Uterus (tissue), 4 donors: ENCODE measurements around the gene FAM24A. TPM values are rescaled to one million over a fixed set of nuclear protein-coding genes. Genes with fewer than 3 reads are reported as not detected.
"Not testable (repeated sequence)": the region's sequence is repeated elsewhere in the genome, so short reads cannot be mapped to it uniquely, and the experiment has no call there.

Experiments
- DNase-seq, 2 donors: peaks; one replicate each; pipeline ENCODE4 v3.0.0-alpha.2; 2019 to 2020
- H3K27ac ChIP-seq, 2 donors: fragments of 200-600 bp; sonication (generic); 1 replicate in 1 of 2; 2 replicates in 1 of 2; pipeline ENCODE4 v1.5.1; 2016 to 2018
- H3K27me3 ChIP-seq, 2 donors: fragments of 200-600 bp; sonication (generic); one replicate each; pipeline ENCODE4 v1.5.1; 2018 to 2019; ENCODE audit warnings: control low read depth in 1 of 2
- H3K36me3 ChIP-seq, 2 donors: fragments of 200-600 bp; sonication (generic); one replicate each; pipeline ENCODE4 v1.5.1; 2019; ENCODE audit warnings: control low read depth in 1 of 2
- H3K4me1 ChIP-seq, 2 donors: fragments of 200-600 bp; sonication (generic); one replicate each; pipeline ENCODE4 v1.5.1; 2018 to 2019; ENCODE audit warnings: control low read depth in 1 of 2
- H3K4me3 ChIP-seq, 2 donors: fragments of 200-600 bp; sonication (generic); 1 replicate in 1 of 2; 2 replicates in 1 of 2; pipeline ENCODE4 v1.5.1; 2018 to 2019; ENCODE audit warnings: mild to moderate bottlenecking in 1 of 2
- H3K9me3 ChIP-seq, 2 donors: fragments of 200-600 bp; sonication (generic); one replicate each; pipeline ENCODE4 v1.5.1; 2019; ENCODE audit warnings: control low read depth in 1 of 2
- POLR2A ChIP-seq, 2 donors: fragments of 450-650 bp; IDR thresholded peaks; one replicate each; pipeline ENCODE4 v1.6.1; 2016; ENCODE audit warnings: antibody characterized with exemption in 2 of 2, mild to moderate bottlenecking in 1 of 2, moderate library complexity in 1 of 2
- intact Hi-C: fragments of 100-400 bp; cut with DNase I; formaldehyde crosslinking; loops from one replicate; pipeline ENCODE4 v1.15.1; 2023; ENCODE audit warnings: low total_unique reads
- total RNA-seq, 4 donors: library from RNA; depleted of rRNA in 3 of 4; stranded (reverse); fragments of >200 nt in 3 of 4; gene quantifications; one replicate each; pipeline versions ENCODE4 v1.1.0 to v1.2.4, GENCODE V29; 2014 to 2023
- TF ChIP-seq, protein P1 (sequence below), 4 experiments: fragments of 200-600 bp in 2 of 4; fragments of 450-650 bp in 2 of 4; sonication (generic) in 2 of 4; IDR thresholded peaks; one replicate each; pipeline ENCODE4 v1.5.1; 2016 to 2019; ENCODE audit warnings: antibody characterized with exemption in 4 of 4, mild to moderate bottlenecking in 2 of 4, moderate library complexity in 1 of 4
- donor health status: DM: yes; HTN: yes; CAD: no.

FAM24A gene, protein sequence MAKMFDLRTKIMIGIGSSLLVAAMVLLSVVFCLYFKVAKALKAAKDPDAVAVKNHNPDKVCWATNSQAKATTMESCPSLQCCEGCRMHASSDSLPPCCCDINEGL
- not detected for total RNA-seq

DNA sequence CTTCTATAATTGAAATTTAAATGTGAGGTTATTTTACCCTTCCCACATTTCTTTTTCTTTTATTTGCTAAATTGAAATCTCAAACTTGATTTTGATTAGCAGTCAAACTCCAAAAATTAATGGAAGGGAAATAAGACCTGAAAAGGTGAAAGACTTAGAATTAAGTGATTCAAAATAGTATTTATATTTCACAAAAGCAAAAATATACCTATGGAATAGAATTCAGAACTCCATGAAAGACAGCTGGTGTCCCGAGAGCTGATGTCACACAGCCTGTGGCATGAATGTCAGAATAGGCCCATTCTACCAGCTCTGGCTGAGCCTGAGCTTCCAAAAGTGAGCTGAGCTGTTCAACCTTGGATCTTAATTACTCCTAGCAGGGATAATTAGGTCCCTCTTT, at the start of gene FAM24A:
Gene FAM24A (plus strand): TSS at position 301 of the 400 bp plus-strand sequence. CDS start 1,025 bp downstream, outside the sequence.
- H3K27ac ChIP-seq = no peak within 1 kb of the TSS
- intact Hi-C loops = no loop called here
- no peak for DNase-seq
- H3K36me3 ChIP-seq = no peaks in the 10 kb centered on the region
- TF ChIP-seq, protein P1, sequence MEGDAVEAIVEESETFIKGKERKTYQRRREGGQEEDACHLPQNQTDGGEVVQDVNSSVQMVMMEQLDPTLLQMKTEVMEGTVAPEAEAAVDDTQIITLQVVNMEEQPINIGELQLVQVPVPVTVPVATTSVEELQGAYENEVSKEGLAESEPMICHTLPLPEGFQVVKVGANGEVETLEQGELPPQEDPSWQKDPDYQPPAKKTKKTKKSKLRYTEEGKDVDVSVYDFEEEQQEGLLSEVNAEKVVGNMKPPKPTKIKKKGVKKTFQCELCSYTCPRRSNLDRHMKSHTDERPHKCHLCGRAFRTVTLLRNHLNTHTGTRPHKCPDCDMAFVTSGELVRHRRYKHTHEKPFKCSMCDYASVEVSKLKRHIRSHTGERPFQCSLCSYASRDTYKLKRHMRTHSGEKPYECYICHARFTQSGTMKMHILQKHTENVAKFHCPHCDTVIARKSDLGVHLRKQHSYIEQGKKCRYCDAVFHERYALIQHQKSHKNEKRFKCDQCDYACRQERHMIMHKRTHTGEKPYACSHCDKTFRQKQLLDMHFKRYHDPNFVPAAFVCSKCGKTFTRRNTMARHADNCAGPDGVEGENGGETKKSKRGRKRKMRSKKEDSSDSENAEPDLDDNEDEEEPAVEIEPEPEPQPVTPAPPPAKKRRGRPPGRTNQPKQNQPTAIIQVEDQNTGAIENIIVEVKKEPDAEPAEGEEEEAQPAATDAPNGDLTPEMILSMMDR (IDR thresholded peaks at IDR 0.05) = no peak
- no peak for TF ChIP-seq POLR2A (IDR thresholded peaks at IDR 0.05)
- H3K4me1 ChIP-seq = no peaks in the 10 kb centered on the region
- no peaks in the 10 kb centered on the region for H3K9me3 ChIP-seq
- H3K27me3 ChIP-seq = no peaks in the 10 kb centered on the region
- no peak within 1 kb of the TSS for H3K4me3 ChIP-seq

DNA sequence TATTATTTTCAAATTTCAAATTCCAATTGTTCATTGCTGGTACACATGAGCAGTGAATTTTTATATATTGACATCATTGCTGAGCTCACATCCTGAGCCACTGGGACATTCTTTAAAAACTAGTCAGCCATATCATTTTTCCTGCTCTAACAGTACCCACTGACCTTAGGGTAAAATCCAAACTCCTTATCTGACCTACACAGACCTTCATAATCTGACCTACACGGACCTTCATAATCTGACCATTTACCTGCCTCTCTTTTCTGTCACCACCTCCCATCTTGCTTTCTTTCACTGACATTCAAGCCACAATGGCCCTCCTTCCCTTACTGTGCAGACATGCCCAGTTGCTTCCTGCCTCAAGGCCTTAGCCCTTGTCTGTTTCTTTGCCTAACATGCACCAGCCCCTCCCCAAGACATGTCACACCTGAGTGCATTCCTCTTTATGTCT, 48.7 kb upstream of the FAM24A start:
- Histone ChIP-seq H3K9me3 (no peaks in the 10 kb centered on the region), H3K27ac (no peak overlapping the region), H3K4me3 (no peak overlapping the region), H3K27me3 (no peaks in the 10 kb centered on the region), H3K36me3 (no peaks in the 10 kb centered on the region), H3K4me1 (no peaks in the 10 kb centered on the region)
- no peak for DNase-seq
- intact Hi-C loops = no loop called here
- no peak for TF ChIP-seq POLR2A (IDR thresholded peaks at IDR 0.05)
- TF ChIP-seq, protein P1 (IDR thresholded peaks at IDR 0.05) = no peak

DNA sequence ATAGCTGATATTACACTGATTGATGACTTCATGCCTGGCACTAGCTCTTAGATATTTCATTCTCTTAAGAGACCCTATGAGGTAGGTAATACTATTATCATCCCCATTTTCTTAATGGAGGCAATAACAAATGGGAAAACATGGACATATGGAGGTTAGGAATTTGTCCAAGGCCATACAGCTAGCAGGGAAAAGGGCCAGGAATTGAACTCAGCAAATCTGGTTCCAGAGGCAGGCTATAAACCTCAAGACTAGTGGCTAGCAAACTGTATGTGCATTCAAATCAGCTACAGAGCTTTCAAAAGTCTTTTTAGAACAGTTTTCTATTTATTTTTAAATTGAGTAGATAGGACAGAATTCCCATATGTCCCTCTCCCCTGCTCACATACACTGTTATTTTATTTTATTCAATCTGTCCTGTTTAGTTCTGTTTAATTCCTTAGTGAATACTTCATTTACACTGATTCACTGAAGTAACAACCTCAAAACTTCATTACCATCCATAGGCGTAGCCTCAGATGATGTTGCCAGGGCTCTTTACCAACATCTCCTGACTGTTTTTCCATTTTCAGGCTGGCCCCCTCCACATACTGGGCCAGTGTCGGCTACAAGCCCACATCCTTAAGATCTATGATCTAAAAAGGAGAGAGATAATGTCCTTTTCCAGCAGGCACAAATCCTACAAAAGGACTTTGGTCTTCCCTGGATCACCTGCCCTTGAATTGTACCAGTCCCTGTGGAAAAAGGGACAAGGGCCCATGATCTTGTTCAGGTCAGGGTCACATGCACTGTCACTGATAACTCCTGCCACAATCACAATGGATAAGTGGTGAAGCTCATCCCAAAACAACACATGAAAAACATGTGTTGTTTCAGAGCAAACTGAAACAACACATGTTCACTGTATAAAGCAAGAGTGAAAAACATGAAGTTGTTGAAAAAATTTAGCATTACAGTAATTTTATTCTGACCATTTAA, 46.9 kb upstream of the FAM24A start:
- H3K27ac ChIP-seq = no peak overlapping the region
- no peaks in the 10 kb centered on the region for H3K27me3 ChIP-seq
- intact Hi-C loops = no loop called here
- TF ChIP-seq POLR2A (IDR thresholded peaks at IDR 0.05) = no peak
- TF ChIP-seq, protein P1 (IDR thresholded peaks at IDR 0.05) = no peak
- DNase-seq = no peak
- H3K36me3 ChIP-seq = no peaks in the 10 kb centered on the region
- H3K9me3 ChIP-seq = no peaks in the 10 kb centered on the region
- H3K4me1 ChIP-seq = no peaks in the 10 kb centered on the region
- H3K4me3 ChIP-seq = no peak overlapping the region

DNA sequence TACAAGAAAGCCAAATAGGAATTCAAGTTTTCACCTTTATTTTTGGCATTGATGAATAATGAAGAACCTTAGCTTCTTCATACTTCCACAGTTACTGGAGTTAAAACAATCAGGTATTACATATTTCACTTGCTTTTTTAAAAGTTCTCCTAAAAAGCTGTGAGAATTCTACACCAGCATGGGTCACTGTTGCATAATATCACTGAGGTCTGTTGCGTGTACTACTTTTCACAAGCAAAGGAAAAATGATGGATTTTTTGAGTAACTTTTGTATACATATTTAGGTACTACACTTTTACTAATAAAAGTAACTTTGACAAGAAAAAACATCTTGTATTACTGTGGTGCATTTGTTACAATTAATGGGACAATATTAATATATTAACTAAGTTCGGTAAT, 46.2 kb upstream of the FAM24A start:
- TF ChIP-seq POLR2A (IDR thresholded peaks at IDR 0.05) = no peak
- TF ChIP-seq, protein P1 (IDR thresholded peaks at IDR 0.05) = no peak
- Histone ChIP-seq H3K27me3 (no peaks in the 10 kb centered on the region), H3K4me3 (no peak overlapping the region), H3K36me3 (no peaks in the 10 kb centered on the region), H3K9me3 (no peaks in the 10 kb centered on the region), H3K27ac (no peak overlapping the region), H3K4me1 (no peaks in the 10 kb centered on the region)
- no peak for DNase-seq
- intact Hi-C loops = no loop called here

DNA sequence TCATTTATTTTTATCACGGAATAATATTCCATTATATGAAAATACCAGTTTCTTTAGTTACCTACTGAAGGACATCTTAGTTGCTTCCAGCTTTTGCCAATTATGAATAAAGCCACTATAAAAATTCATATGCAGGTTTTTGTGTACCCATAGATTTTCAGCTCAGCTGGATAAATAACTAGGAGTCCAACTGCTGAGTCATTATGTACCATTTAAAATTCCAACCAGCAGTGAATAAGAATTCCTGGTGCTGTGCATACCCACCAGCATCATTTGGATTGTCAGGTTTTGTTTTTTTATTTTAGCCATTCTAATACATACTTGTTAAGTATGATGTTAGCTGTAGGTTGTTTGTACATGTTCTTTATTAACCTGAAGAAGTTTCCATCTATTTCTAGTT, 45.5 kb upstream of the FAM24A start:
- no peaks in the 10 kb centered on the region for H3K36me3 ChIP-seq
- TF ChIP-seq POLR2A (IDR thresholded peaks at IDR 0.05) = no peak
- TF ChIP-seq, protein P1 (IDR thresholded peaks at IDR 0.05) = no peak

DNA sequence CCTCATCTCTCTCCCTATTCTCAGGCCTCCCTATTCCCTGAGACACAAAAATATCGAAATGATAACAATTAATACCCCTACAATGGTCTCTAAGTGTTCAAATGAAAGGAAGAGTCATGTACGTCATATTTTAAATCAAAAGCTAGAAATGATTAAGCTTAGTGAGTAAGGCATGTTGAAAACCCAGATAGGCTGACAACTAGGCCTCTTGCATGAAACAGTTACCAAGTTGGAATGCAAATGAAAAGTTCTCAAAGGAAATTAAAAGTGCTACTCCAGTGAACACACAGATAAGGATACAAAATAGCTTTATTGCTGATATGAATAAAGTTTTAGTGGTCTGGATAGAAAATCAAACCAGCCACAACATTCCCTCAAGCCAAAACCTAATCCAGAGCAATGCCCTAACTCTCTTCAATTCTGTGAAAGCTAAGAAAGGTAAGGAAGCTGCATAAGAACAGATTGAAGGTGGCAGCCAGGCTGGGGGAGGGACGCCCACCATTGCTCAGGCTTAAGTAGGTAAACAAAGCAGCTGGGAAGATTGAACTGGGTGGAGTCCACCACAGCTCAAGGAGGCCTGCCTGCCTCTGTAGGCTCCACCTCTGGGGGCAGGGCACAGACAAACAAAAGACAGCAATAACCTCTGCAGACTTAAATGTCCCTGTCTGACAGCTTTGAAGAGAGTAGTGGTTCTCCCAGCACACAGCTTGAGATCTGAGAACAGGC, 43.5 kb upstream of the FAM24A start:
- H3K27ac ChIP-seq, H3K27me3 ChIP-seq, H3K9me3 ChIP-seq, H3K4me3 ChIP-seq, H3K36me3 ChIP-seq, H3K4me1 ChIP-seq, intact Hi-C loops, DNase-seq: not testable (repeated sequence)

More for the DNA sequence above, 45.5 kb upstream of the FAM24A start:
- intact Hi-C loops = no loop called here
- no peak overlapping the region for H3K27ac ChIP-seq
- H3K27me3 ChIP-seq = no peaks in the 10 kb centered on the region
- no peak for DNase-seq
- H3K4me3 ChIP-seq = no peak overlapping the region
- no peaks in the 10 kb centered on the region for H3K9me3 ChIP-seq
- H3K4me1 ChIP-seq = no peaks in the 10 kb centered on the region

DNA sequence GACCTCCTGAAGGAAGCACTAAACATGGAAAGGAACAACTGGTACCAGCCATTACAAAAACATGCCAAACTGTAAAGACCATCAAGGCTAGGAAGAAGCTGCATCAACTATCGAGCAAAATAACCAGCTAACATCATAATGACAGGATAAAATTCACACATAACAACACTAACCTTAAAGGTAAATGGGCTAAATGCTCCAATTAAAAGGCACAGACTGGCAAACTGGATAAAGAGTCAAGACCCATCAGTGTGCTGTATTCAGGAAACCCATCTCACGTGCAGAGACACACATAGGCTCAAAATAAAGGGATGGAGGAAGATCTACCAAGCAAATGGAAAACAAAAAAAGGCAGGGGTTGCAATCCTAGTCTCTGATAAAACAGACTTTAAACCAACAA, 41.6 kb upstream of the FAM24A start:
- H3K4me1 ChIP-seq, H3K36me3 ChIP-seq, H3K27ac ChIP-seq, H3K9me3 ChIP-seq, H3K27me3 ChIP-seq, DNase-seq, H3K4me3 ChIP-seq, intact Hi-C loops: not testable (repeated sequence)
